DND-41 (cell line): ENCODE data around the gene ARID2.

ENCODE experiments used
- ATAC-seq: fragments of 200-7000 bp; cut with Tn5 transposase; 3 replicates; pipeline ENCODE4 v1.9.1; 2021; ENCODE audit warnings: low read depth; ENCODE audit not compliant: insufficient read depth
- DNase-seq: peaks from one replicate; pipeline ENCODE4 v3.0.0-alpha.2; 2020
- H2AFZ ChIP-seq: 2 replicates; pipeline ENCODE4 v1.6.0; 2012; ENCODE audit warnings: low read depth, low read length
- H3K27ac ChIP-seq: 2 replicates; pipeline ENCODE4 v1.5.1; 2012; ENCODE audit warnings: low read length, inconsistent platforms
- H3K27me3 ChIP-seq: fragments of 200-600 bp; sonication (generic); 2 replicates; pipeline ENCODE4 v1.6.0; 2012; ENCODE audit warnings: low read length, mild to moderate bottlenecking, inconsistent platforms; ENCODE audit not compliant: insufficient read depth, poor library complexity
- H3K36me3 ChIP-seq: 2 replicates; pipeline ENCODE4 v1.5.1; 2012; ENCODE audit warnings: low read length, inconsistent platforms; ENCODE audit not compliant: insufficient read depth
- H3K4me1 ChIP-seq: 2 replicates; pipeline ENCODE4 v1.5.1; 2012; ENCODE audit warnings: mild to moderate bottlenecking, low read length; ENCODE audit not compliant: insufficient read depth
- H3K4me2 ChIP-seq: 2 replicates; pipeline ENCODE4 v1.6.0; 2012; ENCODE audit warnings: mild to moderate bottlenecking, moderate library complexity, low read length, inconsistent platforms; ENCODE audit not compliant: insufficient read depth
- H3K4me3 ChIP-seq, 2 experiments: fragments of 200-600 bp in 1 of 2; shearing (Covaris generic) in 1 of 2; 2 replicates each; pipeline ENCODE4 v1.5.1; 2012 to 2016; ENCODE audit warnings: inconsistent platforms in 2 of 2, low read length in 2 of 2, mild to moderate bottlenecking in 2 of 2, low read depth in 1 of 2, moderate library complexity in 1 of 2
- H3K79me2 ChIP-seq: 2 replicates; pipeline ENCODE4 v1.6.0; 2012; ENCODE audit warnings: low read length, inconsistent platforms; ENCODE audit not compliant: insufficient read depth
- H3K9ac ChIP-seq: 2 replicates; pipeline ENCODE4 v1.6.0; 2012; ENCODE audit warnings: low read depth, mild to moderate bottlenecking, inconsistent platforms, low read length, moderate library complexity
- H3K9me3 ChIP-seq: 2 replicates; pipeline ENCODE4 v1.5.1; 2012; ENCODE audit warnings: low read length, moderate library complexity, mild to moderate bottlenecking, inconsistent platforms; ENCODE audit not compliant: insufficient read depth, severe bottlenecking
- H4K20me1 ChIP-seq: 2 replicates; pipeline ENCODE4 v1.6.0; 2012; ENCODE audit warnings: low read length; ENCODE audit not compliant: insufficient read depth
- EZH2 ChIP-seq: IDR thresholded peaks from 3 replicates; pipeline ENCODE4 v1.6.1; 2012; ENCODE audit warnings: borderline replicate concordance, low read depth, mild to moderate bottlenecking, moderate library complexity, low read length, inconsistent platforms; ENCODE audit not compliant: severe bottlenecking
- TF ChIP-seq, protein P1 (sequence below): IDR thresholded peaks from 2 replicates; pipeline ENCODE4 v1.5.1; 2012; ENCODE audit warnings: borderline replicate concordance, low read length, moderate library complexity, mild to moderate bottlenecking; ENCODE audit not compliant: poor library complexity, severe bottlenecking; ENCODE audit errors: extremely low read depth

Gene ARID2

DNA sequence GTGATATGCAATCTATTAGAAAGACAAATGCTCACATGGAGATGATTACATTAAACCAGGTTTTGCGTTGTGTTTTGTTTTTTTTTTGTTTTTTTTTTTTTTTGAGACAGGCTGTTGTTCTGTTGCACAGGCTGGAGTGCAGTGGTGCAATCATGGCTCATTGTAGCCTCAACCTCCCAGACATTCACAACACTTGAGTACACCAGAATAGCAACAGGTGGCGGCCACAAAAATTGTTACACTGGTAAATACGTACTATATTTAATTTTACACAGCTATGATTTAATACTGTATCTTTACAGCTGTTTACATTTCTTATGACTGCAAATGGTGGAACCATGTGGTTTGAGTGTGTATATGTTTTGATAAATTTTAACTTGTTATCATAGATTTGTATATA, 200.9 kb downstream of the ARID2 start:
- DNase-seq = no peak
- TF ChIP-seq, protein P1, sequence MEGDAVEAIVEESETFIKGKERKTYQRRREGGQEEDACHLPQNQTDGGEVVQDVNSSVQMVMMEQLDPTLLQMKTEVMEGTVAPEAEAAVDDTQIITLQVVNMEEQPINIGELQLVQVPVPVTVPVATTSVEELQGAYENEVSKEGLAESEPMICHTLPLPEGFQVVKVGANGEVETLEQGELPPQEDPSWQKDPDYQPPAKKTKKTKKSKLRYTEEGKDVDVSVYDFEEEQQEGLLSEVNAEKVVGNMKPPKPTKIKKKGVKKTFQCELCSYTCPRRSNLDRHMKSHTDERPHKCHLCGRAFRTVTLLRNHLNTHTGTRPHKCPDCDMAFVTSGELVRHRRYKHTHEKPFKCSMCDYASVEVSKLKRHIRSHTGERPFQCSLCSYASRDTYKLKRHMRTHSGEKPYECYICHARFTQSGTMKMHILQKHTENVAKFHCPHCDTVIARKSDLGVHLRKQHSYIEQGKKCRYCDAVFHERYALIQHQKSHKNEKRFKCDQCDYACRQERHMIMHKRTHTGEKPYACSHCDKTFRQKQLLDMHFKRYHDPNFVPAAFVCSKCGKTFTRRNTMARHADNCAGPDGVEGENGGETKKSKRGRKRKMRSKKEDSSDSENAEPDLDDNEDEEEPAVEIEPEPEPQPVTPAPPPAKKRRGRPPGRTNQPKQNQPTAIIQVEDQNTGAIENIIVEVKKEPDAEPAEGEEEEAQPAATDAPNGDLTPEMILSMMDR = no peak
- TF ChIP-seq EZH2 = no peak
- ATAC-seq = no peak

DNA sequence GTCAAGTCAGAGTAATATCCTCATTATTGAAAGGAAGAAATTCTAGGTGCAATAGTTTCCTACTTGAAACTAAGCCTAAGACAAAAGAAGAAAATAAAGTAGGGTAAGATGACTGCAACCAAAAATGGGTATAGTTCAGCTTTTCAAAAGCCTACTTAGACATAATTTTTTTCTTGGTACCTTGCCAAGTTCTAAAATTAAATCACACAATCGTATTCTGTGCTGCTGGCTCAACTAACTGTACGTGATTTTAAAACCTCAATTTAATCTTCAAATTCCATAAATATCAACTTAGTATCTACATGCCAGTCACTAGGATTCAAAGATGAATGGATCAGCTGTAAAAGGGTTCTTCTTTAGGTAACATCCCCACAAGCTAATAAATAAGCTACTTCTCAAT, 204.0 kb downstream of the ARID2 start:
- Histone ChIP-seq H3K27me3 (no peaks in the 10 kb centered on the region), H3K36me3 (peaks cover 82% of the 10 kb centered on the region), H3K4me2 (no peak overlapping the region), H4K20me1 (no peaks in the 10 kb centered on the region), H3K27ac (no peak overlapping the region), H3K79me2 (no peaks in the 10 kb centered on the region), H3K4me3 (no peak overlapping the region), H2AFZ (no peak overlapping the region), H3K9ac (no peak overlapping the region), H3K4me1 (no peaks in the 10 kb centered on the region), H3K9me3 (no peaks in the 10 kb centered on the region)
- ATAC-seq (no peak), DNase-seq (no peak)
- TF ChIP-seq EZH2 = no peak
- TF ChIP-seq, protein P1 = no peak

More for the DNA sequence above, 200.9 kb downstream of the ARID2 start:
- Histone ChIP-seq H3K27me3 (no peaks in the 10 kb centered on the region), H3K4me2 (no peak overlapping the region), H3K4me3 (no peak overlapping the region), H3K27ac (no peak overlapping the region), H3K79me2 (no peaks in the 10 kb centered on the region), H2AFZ (no peak overlapping the region), H3K4me1 (no peaks in the 10 kb centered on the region), H3K9ac (no peak overlapping the region), H3K36me3 (peaks cover 95% of the 10 kb centered on the region), H4K20me1 (no peaks in the 10 kb centered on the region), H3K9me3 (no peaks in the 10 kb centered on the region)

DNA sequence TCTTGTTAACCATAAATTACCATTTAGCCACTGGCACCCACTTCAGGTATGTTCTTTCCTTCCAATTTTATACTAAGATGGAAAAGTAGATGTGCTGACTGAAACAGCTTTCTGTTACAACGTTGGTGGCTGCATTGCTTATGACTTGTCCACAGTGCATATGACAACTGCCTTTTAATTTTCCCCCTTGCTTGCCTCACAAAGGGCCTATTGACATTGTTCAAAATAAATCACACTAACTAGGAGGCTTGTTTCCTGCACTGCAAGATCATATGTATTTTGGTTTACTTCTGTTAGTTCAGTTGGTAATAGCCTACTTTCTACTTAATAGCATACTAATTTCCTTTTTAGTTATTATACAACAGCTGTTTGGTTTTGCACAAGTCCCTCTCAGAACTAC, 205.4 kb downstream of the ARID2 start:
- no peak overlapping the region for H2AFZ ChIP-seq
- no peaks in the 10 kb centered on the region for H4K20me1 ChIP-seq
- ATAC-seq (no peak), DNase-seq (no peak)
- no peaks in the 10 kb centered on the region for H3K9me3 ChIP-seq
- no peaks in the 10 kb centered on the region for H3K79me2 ChIP-seq
- TF ChIP-seq, protein P1 = no peak
- TF ChIP-seq EZH2 = no peak
- H3K36me3 ChIP-seq = peaks cover 77% of the 10 kb centered on the region
- no peak overlapping the region for H3K9ac ChIP-seq
- no peak overlapping the region for H3K4me3 ChIP-seq
- H3K4me1 ChIP-seq = no peaks in the 10 kb centered on the region
- no peaks in the 10 kb centered on the region for H3K27me3 ChIP-seq
- no peak overlapping the region for H3K27ac ChIP-seq
- H3K4me2 ChIP-seq = no peak overlapping the region

DNA sequence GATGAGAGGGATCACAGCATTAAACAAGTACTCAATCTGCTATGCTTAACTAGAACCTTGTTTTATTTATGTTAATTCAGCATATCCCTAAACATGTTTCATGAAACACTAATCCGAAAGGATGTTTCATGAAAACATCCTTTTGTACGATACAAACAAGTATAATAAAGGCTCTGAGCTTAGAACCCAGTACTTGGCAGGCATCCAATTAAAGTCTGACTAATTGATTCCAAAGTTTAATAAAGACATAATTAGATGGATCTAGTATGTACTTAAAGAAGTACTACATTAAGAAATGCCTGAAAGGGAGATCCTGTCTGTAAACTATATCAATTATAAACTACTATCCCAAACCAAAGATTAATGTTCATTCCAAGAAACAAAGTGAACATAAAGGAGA, 209.1 kb downstream of the ARID2 start:
- Histone ChIP-seq H4K20me1 (no peaks in the 10 kb centered on the region), H3K27ac (no peak overlapping the region), H3K9ac (no peak overlapping the region), H2AFZ (no peak overlapping the region), H3K36me3 (peaks cover 76% of the 10 kb centered on the region; the same call in 1 of the 2 replicates), H3K9me3 (no peaks in the 10 kb centered on the region), H3K79me2 (no peaks in the 10 kb centered on the region), H3K4me1 (no peaks in the 10 kb centered on the region), H3K27me3 (no peaks in the 10 kb centered on the region), H3K4me2 (no peak overlapping the region), H3K4me3 (no peak overlapping the region)
- TF ChIP-seq EZH2 = no peak
- TF ChIP-seq, protein P1 = no peak
- ATAC-seq (no peak), DNase-seq (no peak)
